ENCODE data around the gene WNT4.

DNA sequence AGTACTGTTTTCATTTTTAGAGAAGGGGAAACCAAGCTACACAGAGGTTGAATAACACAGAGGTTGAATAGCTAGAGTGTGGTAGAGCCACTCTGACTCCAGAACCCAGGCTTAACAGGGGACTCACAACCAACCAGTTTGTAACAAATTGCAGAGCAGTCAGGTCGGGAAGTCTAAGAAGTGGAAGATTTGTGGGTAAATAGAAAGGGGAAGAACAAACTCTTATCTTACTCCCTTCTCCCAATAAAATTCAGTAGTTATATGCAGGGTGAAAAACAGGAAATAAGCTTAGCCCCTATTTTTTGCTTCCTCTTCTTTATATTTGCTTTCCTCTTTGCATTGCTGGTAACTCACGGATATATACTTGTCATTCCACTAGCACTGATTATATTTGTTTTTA, 67.2 kb downstream of the WNT4 start:
- TF ChIP-seq POLR2A (IDR thresholded peaks at IDR 0.05; ENCODE audit: low read depth, low read length): no peak
- no peak for TF ChIP-seq POLR2AphosphoS5 (IDR thresholded peaks at IDR 0.05; ENCODE audit: low read depth, low read length)
